ENCODE results near the gene SLC11A2. TPM values are rescaled to one million over a fixed set of nuclear protein-coding genes. Genes with fewer than 3 reads are reported as not detected.

Gene SLC11A2
- total and polyA plus RNA-seq, 2 experiments from 2014 or later, result 19.4 to 48.9 TPM

DNA sequence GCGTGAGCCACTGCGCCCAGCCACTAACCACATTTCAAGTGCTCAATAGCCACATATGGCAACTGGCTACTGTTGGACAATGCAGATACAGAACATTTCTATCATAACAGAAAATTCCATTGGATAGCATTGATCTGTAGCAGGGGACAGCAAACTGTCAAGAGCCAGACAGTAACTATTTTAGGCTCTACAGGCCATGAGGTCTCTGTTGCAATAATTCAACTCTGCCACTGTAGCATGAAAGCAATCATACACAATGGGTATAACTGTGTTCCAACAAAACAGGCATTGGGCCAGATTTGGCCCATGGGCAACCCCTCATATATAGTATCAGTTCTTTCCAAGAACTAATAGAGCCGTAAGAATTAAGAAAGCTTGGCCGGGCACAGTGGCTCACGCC, 49.2 kb upstream of the SLC11A2 start:
- Mint-ChIP-seq H3K36me3 (ENCODE audit: low read depth) (peaks cover 38% of the 10 kb centered on the region), H3K9me3 (no peaks in the 10 kb centered on the region), H3K27me3 (ENCODE audit: insufficient read depth, low read depth, poor library complexity) (peaks cover 7% of the 10 kb centered on the region), H3K4me3 (no peak overlapping the region), H3K27ac (no peak overlapping the region), H3K4me1 (peaks cover 3% of the 10 kb centered on the region; the same call in 1 of the 3 replicates)
- no peaks in the 10 kb centered on the region for H3K9me2 ChIP-seq (ENCODE audit: insufficient read depth)
- H3K4me2 ChIP-seq, result no peak overlapping the region
- no peaks in the 10 kb centered on the region for H3K27me3 ChIP-seq (ENCODE audit: insufficient read depth)
- H3K36me3 ChIP-seq (ENCODE audit: insufficient read depth), result peaks cover 13% of the 10 kb centered on the region; the same call in 1 of the 2 replicates
- H2AFZ ChIP-seq, result no peak overlapping the region
- no peak overlapping the region for H3K27ac ChIP-seq (ENCODE audit: low read depth)
- no peak overlapping the region for H3K4me3 ChIP-seq
- no peak for DNase-seq (ENCODE audit: low spot score)
- peaks cover 51% of the 10 kb centered on the region for H3K79me2 ChIP-seq (replicated peaks; ENCODE audit: insufficient read depth)
- H3F3A ChIP-seq (replicated peaks; ENCODE audit: low read depth), result no peaks in the 10 kb centered on the region
- TF ChIP-seq STAT1 (IDR thresholded peaks at IDR 0.05; ENCODE audit: unreplicated experiment) (no peak), NANOG (IDR thresholded peaks at IDR 0.05; ENCODE audit: borderline replicate concordance) (no peak)
- TF ChIP-seq, protein P1, sequence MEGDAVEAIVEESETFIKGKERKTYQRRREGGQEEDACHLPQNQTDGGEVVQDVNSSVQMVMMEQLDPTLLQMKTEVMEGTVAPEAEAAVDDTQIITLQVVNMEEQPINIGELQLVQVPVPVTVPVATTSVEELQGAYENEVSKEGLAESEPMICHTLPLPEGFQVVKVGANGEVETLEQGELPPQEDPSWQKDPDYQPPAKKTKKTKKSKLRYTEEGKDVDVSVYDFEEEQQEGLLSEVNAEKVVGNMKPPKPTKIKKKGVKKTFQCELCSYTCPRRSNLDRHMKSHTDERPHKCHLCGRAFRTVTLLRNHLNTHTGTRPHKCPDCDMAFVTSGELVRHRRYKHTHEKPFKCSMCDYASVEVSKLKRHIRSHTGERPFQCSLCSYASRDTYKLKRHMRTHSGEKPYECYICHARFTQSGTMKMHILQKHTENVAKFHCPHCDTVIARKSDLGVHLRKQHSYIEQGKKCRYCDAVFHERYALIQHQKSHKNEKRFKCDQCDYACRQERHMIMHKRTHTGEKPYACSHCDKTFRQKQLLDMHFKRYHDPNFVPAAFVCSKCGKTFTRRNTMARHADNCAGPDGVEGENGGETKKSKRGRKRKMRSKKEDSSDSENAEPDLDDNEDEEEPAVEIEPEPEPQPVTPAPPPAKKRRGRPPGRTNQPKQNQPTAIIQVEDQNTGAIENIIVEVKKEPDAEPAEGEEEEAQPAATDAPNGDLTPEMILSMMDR (conservative IDR thresholded peaks at IDR 0.05; ENCODE audit: low read depth in 2 of 2), result no peak
- TF ChIP-seq, protein P2, sequence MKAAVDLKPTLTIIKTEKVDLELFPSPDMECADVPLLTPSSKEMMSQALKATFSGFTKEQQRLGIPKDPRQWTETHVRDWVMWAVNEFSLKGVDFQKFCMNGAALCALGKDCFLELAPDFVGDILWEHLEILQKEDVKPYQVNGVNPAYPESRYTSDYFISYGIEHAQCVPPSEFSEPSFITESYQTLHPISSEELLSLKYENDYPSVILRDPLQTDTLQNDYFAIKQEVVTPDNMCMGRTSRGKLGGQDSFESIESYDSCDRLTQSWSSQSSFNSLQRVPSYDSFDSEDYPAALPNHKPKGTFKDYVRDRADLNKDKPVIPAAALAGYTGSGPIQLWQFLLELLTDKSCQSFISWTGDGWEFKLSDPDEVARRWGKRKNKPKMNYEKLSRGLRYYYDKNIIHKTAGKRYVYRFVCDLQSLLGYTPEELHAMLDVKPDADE (IDR thresholded peaks at IDR 0.05), result no peak
- H4K20me1 ChIP-seq (replicated peaks; ENCODE audit: insufficient read depth), result peaks cover 15% of the 10 kb centered on the region
- H3K4me1 ChIP-seq (ENCODE audit: insufficient read depth), result no peaks in the 10 kb centered on the region
- ATAC-seq, result no peak

DNA sequence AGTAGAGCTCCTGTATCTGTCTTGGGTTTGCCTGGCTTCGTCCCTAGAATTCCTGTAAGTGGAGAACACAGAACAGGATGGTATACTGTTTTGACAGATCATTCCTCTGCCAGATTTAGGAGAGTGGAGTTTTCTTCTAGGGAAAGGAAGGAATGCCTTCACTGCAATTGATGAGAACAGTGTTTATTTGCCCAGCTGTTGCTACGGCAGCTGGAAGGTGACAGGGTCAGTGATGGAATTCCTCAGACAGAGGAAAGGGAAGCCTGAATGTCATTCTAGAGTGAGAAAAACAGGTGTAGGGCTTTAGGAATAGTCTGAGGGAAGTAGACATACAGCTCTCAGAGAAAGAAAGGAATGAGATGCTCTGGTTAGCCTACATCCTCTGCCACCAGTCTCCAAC, 45.5 kb upstream of the SLC11A2 start:
- Mint-ChIP-seq H3K27me3 (ENCODE audit: insufficient read depth, low read depth, poor library complexity) (peaks cover 7% of the 10 kb centered on the region), H3K4me1 (no peaks in the 10 kb centered on the region), H3K9me3 (no peaks in the 10 kb centered on the region), H3K4me3 (no peak overlapping the region), H3K27ac (no peak overlapping the region), H3K36me3 (ENCODE audit: low read depth) (peaks cover 53% of the 10 kb centered on the region)
- peaks cover 34% of the 10 kb centered on the region; the same call in 1 of the 2 replicates for H3K36me3 ChIP-seq (ENCODE audit: insufficient read depth)
- no peaks in the 10 kb centered on the region; the same call in 1 of the 2 replicates for H3F3A ChIP-seq (replicated peaks; ENCODE audit: low read depth)
- H3K4me3 ChIP-seq, result no peak overlapping the region
- no peak for DNase-seq (ENCODE audit: low spot score)
- H2AFZ ChIP-seq, result no peak overlapping the region
- ATAC-seq, result no peak
- H3K4me1 ChIP-seq (ENCODE audit: insufficient read depth), result no peaks in the 10 kb centered on the region
- no peak overlapping the region for H3K4me2 ChIP-seq
- TF ChIP-seq ZNF331 (CRISPR knock-in tag; IDR thresholded peaks at IDR 0.05; ENCODE audit: low read depth) (no peak), EZH2 (IDR thresholded peaks at IDR 0.05; ENCODE audit: low read depth, unreplicated experiment) (no peak), POLR2AphosphoS5 (IDR thresholded peaks at IDR 0.05; ENCODE audit: low read depth) (no peak), CREB1 (CRISPR knock-in tag; IDR thresholded peaks at IDR 0.05; ENCODE audit: low read depth) (no peak), NANOG (IDR thresholded peaks at IDR 0.05; ENCODE audit: borderline replicate concordance) (no peak)
- TF ChIP-seq, protein P1 (conservative IDR thresholded peaks at IDR 0.05; ENCODE audit: low read depth in 2 of 2), result no peak
- no peaks in the 10 kb centered on the region for H3K9me2 ChIP-seq (ENCODE audit: insufficient read depth)
- H3K27me3 ChIP-seq (ENCODE audit: insufficient read depth), result no peaks in the 10 kb centered on the region
- no peak overlapping the region for H3K27ac ChIP-seq (ENCODE audit: low read depth)
- H3K79me2 ChIP-seq (replicated peaks; ENCODE audit: insufficient read depth), result peaks cover 15% of the 10 kb centered on the region
- peaks cover 2% of the 10 kb centered on the region for H4K20me1 ChIP-seq (replicated peaks; ENCODE audit: insufficient read depth)

Measured in GM23338 (cell line).